ENCODE results near the gene G6PC1. TPM values are rescaled to one million over a fixed set of nuclear protein-coding genes. Genes with fewer than 3 reads are reported as not detected.
"Not testable (repeated sequence)": the region's sequence is repeated elsewhere in the genome, so short reads cannot be mapped to it uniquely, and the experiment has no call there.

Gene G6PC1
- total RNA-seq, 1 donor from 2014 or later = not detected

DNA sequence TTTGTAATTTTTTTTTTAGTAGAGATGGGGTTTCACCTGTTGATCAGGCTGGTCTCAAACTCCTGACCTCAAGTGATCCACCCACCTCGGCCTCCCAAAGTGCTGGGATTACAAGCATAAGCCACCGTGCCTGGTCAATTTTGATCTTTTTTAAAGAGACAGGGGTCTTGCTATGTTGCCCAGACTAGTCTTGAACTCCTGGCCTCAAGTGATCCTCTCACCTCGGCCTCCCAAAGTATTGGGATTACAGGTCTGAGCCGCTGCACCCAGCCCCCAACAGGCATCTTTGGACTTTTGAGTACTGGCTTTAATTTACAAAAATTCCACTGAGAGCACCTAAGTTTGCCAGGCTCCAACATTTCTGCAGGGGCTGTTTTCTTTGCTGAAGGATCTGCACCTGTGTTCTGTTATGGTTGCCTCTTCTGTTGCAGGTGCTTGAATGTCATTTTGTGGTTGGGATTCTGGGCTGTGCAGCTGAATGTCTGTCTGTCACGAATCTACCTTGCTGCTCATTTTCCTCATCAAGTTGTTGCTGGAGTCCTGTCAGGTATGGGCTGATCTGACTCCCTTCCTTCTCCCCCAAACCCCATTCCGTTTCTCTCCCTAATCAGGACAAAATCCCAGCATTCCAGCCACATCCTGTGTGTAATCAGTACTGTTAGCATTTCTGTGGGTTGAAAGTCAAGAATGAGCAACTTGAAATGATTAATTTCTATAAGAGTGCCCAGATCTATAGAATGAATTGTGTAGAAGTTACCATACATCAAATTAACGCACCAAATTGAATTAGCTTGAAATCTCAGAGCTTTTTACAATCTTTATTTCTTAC is 8.5 kb downstream of the G6PC1 start:
- peaks cover 2% of the 10 kb centered on the region for H3K27me3 Mint-ChIP-seq (ENCODE audit: unreplicated experiment)
- TF ChIP-seq CTCF (IDR thresholded peaks at IDR 0.05; ENCODE audit: unreplicated experiment) = no peak
- H3K4me1 Mint-ChIP-seq (ENCODE audit: unreplicated experiment) = peaks cover 3% of the 10 kb centered on the region

GRCh38 chr17:42913522-42913921 is 12.9 kb downstream of the G6PC1 start:
- Mint-ChIP-seq H3K4me1 (ENCODE audit: unreplicated experiment) (no peaks in the 10 kb centered on the region), H3K4me3 (ENCODE audit: unreplicated experiment) (no peak overlapping the region), H3K9me3 (ENCODE audit: unreplicated experiment) (no peaks in the 10 kb centered on the region), H3K27me3 (ENCODE audit: unreplicated experiment) (peaks cover 2% of the 10 kb centered on the region), H3K27ac (ENCODE audit: unreplicated experiment) (no peak overlapping the region), H3K36me3 (ENCODE audit: low read depth, unreplicated experiment) (no peaks in the 10 kb centered on the region)
- no peak for TF ChIP-seq CTCF (IDR thresholded peaks at IDR 0.05; ENCODE audit: unreplicated experiment)
- no peak for DNase-seq (ENCODE audit: low spot score)

More for the DNA sequence above, 8.5 kb downstream of the G6PC1 start:
- H3K36me3 Mint-ChIP-seq (ENCODE audit: low read depth, unreplicated experiment) = no peaks in the 10 kb centered on the region
- H3K27ac Mint-ChIP-seq (ENCODE audit: unreplicated experiment) = no peak overlapping the region
- no peak overlapping the region for H3K4me3 Mint-ChIP-seq (ENCODE audit: unreplicated experiment)
- no peak for DNase-seq (ENCODE audit: low spot score)
- no peaks in the 10 kb centered on the region for H3K9me3 Mint-ChIP-seq (ENCODE audit: unreplicated experiment)

DNA sequence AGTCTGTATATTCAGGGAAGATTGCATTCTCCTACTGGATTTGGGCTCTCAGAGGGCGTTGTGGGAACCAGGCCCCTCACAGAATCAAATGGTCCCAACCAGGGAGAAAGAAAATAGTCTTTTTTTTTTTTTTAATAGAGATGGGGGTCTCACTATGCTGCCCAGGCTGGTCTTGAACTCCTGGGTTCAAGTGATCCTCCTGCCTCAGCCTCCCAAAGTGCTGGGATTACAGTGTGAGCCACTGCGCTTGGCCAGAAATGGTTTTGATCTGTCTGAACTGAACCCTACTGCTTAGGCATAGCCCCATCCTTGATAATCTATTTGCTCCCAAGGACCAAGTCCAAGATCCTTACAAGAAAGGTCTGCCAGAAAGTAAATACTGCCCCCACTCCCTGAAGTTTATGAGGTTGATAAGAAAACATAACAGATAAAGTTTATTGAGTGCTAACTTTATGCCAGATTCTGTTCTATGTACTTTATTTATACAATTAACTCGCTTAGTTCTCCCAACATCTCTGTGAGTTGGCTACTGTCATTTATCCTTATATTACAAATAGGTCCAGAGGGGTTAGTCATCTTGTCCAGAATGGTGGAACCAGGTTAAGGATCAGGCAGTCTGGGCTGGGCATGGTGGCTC is 13.5 kb downstream of the G6PC1 start:
- DNase-seq (ENCODE audit: low spot score) = no peak
- no peaks in the 10 kb centered on the region for H3K9me3 Mint-ChIP-seq (ENCODE audit: unreplicated experiment)
- H3K27me3 Mint-ChIP-seq (ENCODE audit: unreplicated experiment) = peaks cover 2% of the 10 kb centered on the region
- no peak overlapping the region for H3K27ac Mint-ChIP-seq (ENCODE audit: unreplicated experiment)
- H3K4me3 Mint-ChIP-seq (ENCODE audit: unreplicated experiment) = no peak overlapping the region
- TF ChIP-seq CTCF (IDR thresholded peaks at IDR 0.05; ENCODE audit: unreplicated experiment) = no peak
- no peaks in the 10 kb centered on the region for H3K36me3 Mint-ChIP-seq (ENCODE audit: low read depth, unreplicated experiment)
- no peaks in the 10 kb centered on the region for H3K4me1 Mint-ChIP-seq (ENCODE audit: unreplicated experiment)

GRCh38 chr17:42915288-42915687 is 14.7 kb downstream of the G6PC1 start:
- H3K4me3 Mint-ChIP-seq (ENCODE audit: unreplicated experiment); DNase-seq (ENCODE audit: low spot score); H3K4me1 Mint-ChIP-seq (ENCODE audit: unreplicated experiment); H3K36me3 Mint-ChIP-seq (ENCODE audit: low read depth, unreplicated experiment); H3K27ac Mint-ChIP-seq (ENCODE audit: unreplicated experiment); H3K9me3 Mint-ChIP-seq (ENCODE audit: unreplicated experiment); H3K27me3 Mint-ChIP-seq (ENCODE audit: unreplicated experiment): not testable (repeated sequence)

DNA sequence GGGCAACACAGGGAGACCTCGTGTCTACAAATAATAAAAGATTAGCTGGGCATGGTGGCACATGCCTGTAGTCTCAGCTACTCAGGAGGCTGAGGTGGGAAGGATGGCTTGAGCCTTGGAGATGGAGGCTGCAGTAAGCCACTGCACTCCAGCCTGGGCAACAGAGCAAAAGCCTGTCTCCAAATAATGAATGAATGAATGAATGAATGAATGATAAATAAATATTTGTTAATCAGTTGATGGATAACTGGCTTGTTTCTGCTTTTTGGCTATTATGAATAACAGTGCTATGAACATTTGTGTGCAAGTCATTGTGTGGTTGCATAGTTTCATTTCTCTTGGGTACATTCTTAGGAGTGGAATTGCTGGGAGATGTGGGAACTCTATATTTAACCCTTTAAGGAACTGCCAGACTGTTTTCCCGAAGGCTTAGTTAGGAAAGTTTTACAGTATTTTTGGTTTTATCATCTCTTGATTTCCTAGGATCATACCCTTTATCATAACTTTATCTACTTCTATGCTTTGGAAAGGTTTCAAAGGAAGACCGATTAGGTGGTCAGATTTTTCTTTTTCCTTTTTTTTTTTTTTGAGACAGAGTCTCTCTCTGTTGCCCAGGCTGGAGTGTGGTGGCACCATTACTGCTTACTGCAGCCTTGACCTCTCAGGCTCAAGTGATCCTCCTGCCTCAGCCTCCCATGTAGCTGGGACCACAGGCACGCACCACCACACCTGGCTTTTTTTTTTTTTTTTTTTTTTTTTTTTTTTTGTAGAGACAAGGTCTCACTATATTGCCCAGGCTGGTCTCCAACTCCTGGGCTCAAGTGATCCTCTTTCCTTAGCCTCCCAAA is 16.0 kb downstream of the G6PC1 start:
- H3K27ac Mint-ChIP-seq (ENCODE audit: unreplicated experiment); H3K36me3 Mint-ChIP-seq (ENCODE audit: low read depth, unreplicated experiment); H3K9me3 Mint-ChIP-seq (ENCODE audit: unreplicated experiment): not testable (repeated sequence)

More for the DNA sequence above, 16.0 kb downstream of the G6PC1 start:
- not testable (repeated sequence) for H3K4me3 Mint-ChIP-seq (ENCODE audit: unreplicated experiment); H3K4me1 Mint-ChIP-seq (ENCODE audit: unreplicated experiment); DNase-seq (ENCODE audit: low spot score); H3K27me3 Mint-ChIP-seq (ENCODE audit: unreplicated experiment)
